GM18498 (cell line): Measurements from ENCODE around the gene HACD1.

Source experiments
- ATAC-seq: cut with Tn5 transposase; IDR thresholded peaks from one replicate; pipeline ENCODE4 v1.9.1; 2021; ENCODE audit warnings: mild to moderate bottlenecking, moderate library complexity; ENCODE audit not compliant: unreplicated experiment

Gene HACD1

DNA sequence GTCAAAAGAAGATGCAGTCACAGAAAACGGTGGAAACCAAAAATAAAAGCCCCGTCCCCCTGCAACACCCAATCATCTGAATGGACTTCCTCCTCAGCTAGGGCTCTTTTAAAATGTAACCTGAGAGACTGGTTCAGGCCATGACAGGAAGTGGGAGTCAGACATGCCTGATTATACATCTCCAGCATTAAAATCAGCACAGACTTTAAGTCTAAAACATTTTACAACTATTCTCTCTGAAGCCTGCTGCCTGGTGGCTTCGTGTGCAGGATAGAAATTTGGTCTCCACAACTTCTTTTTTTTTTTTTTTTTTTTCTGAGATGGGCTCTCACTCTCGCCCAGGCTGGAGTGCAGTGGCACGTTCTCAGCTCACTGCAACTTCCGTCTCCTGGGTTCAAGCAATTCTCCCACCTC is 30.3 kb downstream of the HACD1 start:
- ATAC-seq: peak; percentile 64

DNA sequence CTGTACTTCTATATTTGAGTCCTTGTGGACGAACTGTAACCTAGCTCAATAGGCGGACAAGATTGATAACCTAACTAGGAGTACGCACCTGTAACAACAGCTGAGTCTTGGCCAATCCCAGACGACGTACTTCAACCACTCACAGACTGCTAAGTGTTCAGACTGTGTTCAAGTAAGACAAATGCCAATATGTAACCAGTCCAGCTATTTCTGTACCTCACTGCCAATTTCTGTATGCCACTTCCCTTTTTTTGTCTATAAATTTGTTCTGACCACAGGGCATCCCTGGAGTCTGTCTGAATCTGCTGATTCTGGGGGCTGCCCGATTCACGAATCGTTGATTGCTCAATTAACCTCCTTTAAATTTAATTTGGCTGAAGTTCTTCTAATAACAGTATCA is 32.2 kb downstream of the HACD1 start:
- peak; percentile 80 for ATAC-seq

DNA sequence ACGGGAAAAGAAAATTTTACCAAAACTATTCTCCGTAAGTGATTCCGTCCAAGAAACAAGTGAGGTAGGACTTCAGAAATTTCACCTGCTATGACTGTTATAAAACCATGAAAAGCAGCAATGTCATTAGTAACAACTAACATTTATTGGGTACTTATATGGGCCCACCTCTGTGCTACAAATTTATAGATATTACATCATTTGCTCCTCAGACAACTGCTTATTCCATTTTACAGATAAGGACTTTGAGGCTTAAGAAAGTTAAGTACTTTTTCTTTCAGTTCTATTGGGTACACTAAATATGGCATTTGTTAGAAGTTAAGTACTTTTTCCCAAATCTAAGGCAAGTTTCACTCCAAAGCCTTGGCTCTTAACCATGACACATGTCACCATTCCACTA is 36.3 kb downstream of the HACD1 start:
- no peak for ATAC-seq

DNA sequence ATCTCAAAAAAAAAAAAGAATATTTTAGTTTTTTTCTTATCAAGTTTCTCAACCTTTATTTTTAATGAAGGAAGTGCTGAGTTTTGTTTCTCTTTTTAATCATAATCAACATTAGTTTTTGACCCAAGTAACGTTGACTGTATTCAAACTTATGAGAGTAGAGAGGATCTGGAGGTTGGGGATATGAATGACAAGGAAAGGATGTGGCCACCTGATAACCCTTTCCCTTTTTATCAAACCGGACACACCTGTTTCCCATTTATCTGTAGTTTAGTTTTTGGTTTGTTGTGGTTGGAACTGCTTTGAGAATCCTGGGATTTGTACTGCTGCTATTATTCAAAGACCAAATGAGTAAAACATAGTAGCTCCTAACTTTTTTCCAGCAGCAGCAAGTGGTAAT is 38.6 kb downstream of the HACD1 start:
- no peak for ATAC-seq

- no peak for ATAC-seq
These were observed 40.4 kb downstream of the HACD1 start for GRCh38 chr10:17576768-17577167.

GRCh38 chr10:17564911-17565310 is 52.3 kb downstream of the HACD1 start:
- ATAC-seq: no peak

DNA sequence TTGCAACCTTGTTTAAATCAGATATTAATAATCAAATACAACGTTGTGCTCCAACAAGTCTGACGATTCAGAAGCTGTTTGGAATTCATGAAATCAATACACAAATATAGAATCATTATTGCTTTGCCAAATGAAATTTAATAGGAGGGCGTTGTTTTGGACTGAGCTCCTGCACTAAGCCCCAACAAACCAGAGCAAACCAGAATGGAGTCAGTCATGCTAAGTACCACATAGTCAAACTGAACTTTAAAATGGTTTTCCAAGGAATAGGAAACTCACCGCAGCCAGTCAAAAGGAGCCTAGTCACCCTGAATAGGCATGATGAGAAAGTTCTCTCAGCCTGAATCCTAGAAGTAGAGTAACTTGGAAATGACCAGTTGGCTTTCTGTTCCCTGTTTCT is 53.7 kb downstream of the HACD1 start:
- ATAC-seq: no peak

GRCh38 chr10:17562614-17563013 is 54.6 kb downstream of the HACD1 start:
- no peak for ATAC-seq

GRCh38 chr10:17561111-17561510 is 56.1 kb downstream of the HACD1 start:
- ATAC-seq: no peak

GRCh38 chr10:17557459-17557858 is 59.7 kb downstream of the HACD1 start:
- no peak for ATAC-seq

- no peak for ATAC-seq
These were observed 68.4 kb downstream of the HACD1 start for GRCh38 chr10:17548770-17549169.

GRCh38 chr10:17548162-17548561 is 69.0 kb downstream of the HACD1 start:
- ATAC-seq: no peak

DNA sequence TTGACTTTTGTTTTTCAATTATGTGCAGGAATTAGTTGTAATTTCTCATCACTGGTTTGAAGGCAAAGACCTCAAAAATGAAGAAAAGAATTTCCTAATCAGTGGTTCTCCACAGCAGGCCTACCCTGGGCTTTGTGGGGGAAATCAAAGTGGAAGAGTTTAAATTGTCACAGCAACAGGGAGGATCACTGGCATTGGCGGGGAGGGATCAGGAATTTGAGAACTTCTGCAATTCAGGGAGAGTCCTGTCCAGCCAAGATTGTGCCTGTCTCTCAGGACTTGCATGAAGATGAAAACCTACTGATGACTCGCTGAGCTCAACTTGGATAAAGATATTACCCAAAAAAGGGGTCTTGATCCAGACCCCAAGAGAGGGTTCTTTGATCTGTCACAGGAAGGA is 70.1 kb downstream of the HACD1 start:
- no peak for ATAC-seq

GRCh38 chr10:17544465-17544864 is 72.7 kb downstream of the HACD1 start:
- no peak for ATAC-seq
